MCF 10A (cell line): ENCODE results near the gene SDHB. TPM values are rescaled to one million over a fixed set of nuclear protein-coding genes. Genes with fewer than 3 reads are reported as not detected.

Experiments
- BruUV-seq: library from RNA; stranded (reverse); fragments of 400-500 nt; replicated peaks from 2 replicates; lab custom pipeline; 2021; lab: Mats Ljungman, UMichigan
- CTCF ChIA-PET: fragments of 300-600 bp; sonication (Branson Sonifier 250); formaldehyde crosslinking; extraction: SDS; loops from one replicate; lab custom pipeline; 2021; ENCODE audit warnings: antibody characterized with exemption, inconsistent platforms; lab: Yijun Ruan, JAX
- POLR2A ChIA-PET: fragments of 300-600, 350-650 bp; sonication (Branson Sonifier 250); formaldehyde crosslinking; extraction: SDS; loops from one replicate; lab custom pipeline; 2020; ENCODE audit warnings: antibody characterized with exemption, inconsistent platforms; lab: Yijun Ruan, JAX
- DNase-seq: peaks from one replicate; pipeline ENCODE4 v3.0.0-alpha.2; 2018; ENCODE audit not compliant: unreplicated experiment
- H3K27ac Mint-ChIP-seq: one replicate; pipeline ENCODE4 v1.8.0; 2022; ENCODE audit warnings: mild to moderate bottlenecking, low read depth, mixed read lengths; ENCODE audit not compliant: unreplicated experiment
- H3K27me3 Mint-ChIP-seq: one replicate; pipeline ENCODE4 v1.8.0; 2022; ENCODE audit warnings: mixed read lengths; ENCODE audit not compliant: insufficient read depth, unreplicated experiment
- H3K36me3 Mint-ChIP-seq: one replicate; pipeline ENCODE4 v1.8.0; 2022; ENCODE audit warnings: mild to moderate bottlenecking, moderate library complexity, mixed read lengths; ENCODE audit not compliant: insufficient read depth, unreplicated experiment
- H3K4me1 Mint-ChIP-seq: one replicate; pipeline ENCODE4 v1.8.0; 2022; ENCODE audit warnings: mixed read lengths; ENCODE audit not compliant: insufficient read depth, unreplicated experiment
- H3K4me3 Mint-ChIP-seq: one replicate; pipeline ENCODE4 v1.8.0; 2022; ENCODE audit warnings: mild to moderate bottlenecking, moderate library complexity, mixed read lengths; ENCODE audit not compliant: unreplicated experiment
- H3K9me3 Mint-ChIP-seq: one replicate; pipeline ENCODE4 v1.8.0; 2022; ENCODE audit warnings: mixed read lengths; ENCODE audit not compliant: unreplicated experiment
- CTCF ChIP-seq: fragments of 200-600 bp; IDR thresholded peaks from one replicate; pipeline ENCODE4 v1.8.0; 2022; ENCODE audit warnings: antibody characterized with exemption, mild to moderate bottlenecking; ENCODE audit not compliant: unreplicated experiment
- intact Hi-C: fragments of 100-400 bp; cut with micrococcal nuclease; formaldehyde crosslinking; loops from 2 replicates; pipeline ENCODE4 v1.14.1; 2022
- total RNA-seq: library from RNA; stranded (reverse); gene quantifications from 2 replicates; pipeline ENCODE4 v1.2.3, GENCODE V29; 2022

Gene SDHB
- total RNA-seq, 1 experiment from 2014 or later = 166 TPM

- ChIA-PET POLR2A (interaction anchor here (0.9 to 1.1 kb wide), 2 partner anchors 41 to 100 kb away, joined by 4 to 6 read pairs; no protein-coding TSS in a partner anchor), CTCF (interaction anchor here (0.6 kb wide), 1 partner anchor 9 kb away, joined by 3 read pairs; no protein-coding TSS in a partner anchor)
- peaks cover 6% of the 10 kb centered on the region for H3K4me1 Mint-ChIP-seq
- H3K4me3 Mint-ChIP-seq = peak overlapping the region; percentile 89
- BruUV-seq = no TSS peak
- no peak for TF ChIP-seq CTCF
- no peaks in the 10 kb centered on the region for H3K27me3 Mint-ChIP-seq
- DNase-seq = no peak
- intact Hi-C loops = no loop called here
- H3K27ac Mint-ChIP-seq = no peak overlapping the region
- peaks cover 35% of the 10 kb centered on the region for H3K36me3 Mint-ChIP-seq
- H3K9me3 Mint-ChIP-seq = no peaks in the 10 kb centered on the region
Observed at GRCh38 chr1:17052038-17052437, 1.8 kb downstream of the SDHB start.

- CTCF ChIA-PET = interaction anchor here (0.6 to 6.9 kb wide), 8 partner anchors 18 to 285 kb away, joined by 3 to 56 read pairs (median 4); no protein-coding TSS in a partner anchor
- no peaks in the 10 kb centered on the region for H3K9me3 Mint-ChIP-seq
Observed at GRCh38 chr1:17047924-17048323, 5.9 kb downstream of the SDHB start.

GRCh38 chr1:17046334-17046657, 7.5 kb downstream of the SDHB start:
- Mint-ChIP-seq H3K36me3 (peaks cover 81% of the 10 kb centered on the region), H3K27me3 (no peaks in the 10 kb centered on the region), H3K4me1 (peaks cover 15% of the 10 kb centered on the region), H3K9me3 (no peaks in the 10 kb centered on the region), H3K4me3 (no peak overlapping the region), H3K27ac (no peak overlapping the region)
- intact Hi-C loops = loop anchor here (1.0 to 5.0 kb wide), 4 partner anchors 34 to 134 kb away; partner anchors contain the start of gene ATP13A2
- no TSS peak for BruUV-seq
- no peak for DNase-seq
- ChIA-PET CTCF (interaction anchor here (0.6 to 6.9 kb wide), 16 partner anchors 10 to 1210 kb away, joined by 3 to 56 read pairs (median 4); no protein-coding TSS in a partner anchor), POLR2A (interaction anchor here (0.7 to 1.4 kb wide), 11 partner anchors 16 to 258 kb away, joined by 3 to 8 read pairs (median 3); no protein-coding TSS in a partner anchor)
- TF ChIP-seq CTCF = no peak

More at GRCh38 chr1:17047924-17048323, 5.9 kb downstream of the SDHB start:
- Mint-ChIP-seq H3K4me1 (peaks cover 17% of the 10 kb centered on the region), H3K4me3 (no peak overlapping the region), H3K27me3 (no peaks in the 10 kb centered on the region), H3K27ac (no peak overlapping the region), H3K36me3 (peaks cover 66% of the 10 kb centered on the region)
- POLR2A ChIA-PET = interaction anchor here (0.7 to 2.6 kb wide), 2 partner anchors 20 to 308 kb away, joined by 3 to 8 read pairs; no protein-coding TSS in a partner anchor
- TF ChIP-seq CTCF = no peak
- intact Hi-C loops = loop anchor here (5.0 kb wide), 2 partner anchors 36 to 136 kb away; partner anchors contain the start of gene ATP13A2
- DNase-seq = no peak
- BruUV-seq = no TSS peak

GRCh38 chr1:17045634-17046333, 8.0 kb downstream of the SDHB start:
- Mint-ChIP-seq H3K4me3 (no peak overlapping the region), H3K27me3 (no peaks in the 10 kb centered on the region), H3K36me3 (peaks cover 81% of the 10 kb centered on the region), H3K27ac (peak overlapping the region; percentile 72), H3K4me1 (peaks cover 11% of the 10 kb centered on the region), H3K9me3 (no peaks in the 10 kb centered on the region)
- peak; percentile 71 for DNase-seq
- TF ChIP-seq CTCF = peak; percentile 75
- intact Hi-C loops = loop anchor here (1.0 to 5.0 kb wide), 4 partner anchors 33 to 133 kb away; partner anchors contain the start of gene ATP13A2
- ChIA-PET POLR2A (interaction anchor here (0.7 to 1.4 kb wide), 11 partner anchors 16 to 259 kb away, joined by 3 to 8 read pairs (median 3); no protein-coding TSS in a partner anchor), CTCF (interaction anchor here (0.6 to 6.9 kb wide), 17 partner anchors 9 to 1209 kb away, joined by 3 to 56 read pairs (median 4); no protein-coding TSS in a partner anchor)
- BruUV-seq = no TSS peak
